HG03460 (cell line): ENCODE data around the gene INPP1.
"Not testable (repeated sequence)": the region's sequence is repeated elsewhere in the genome, so short reads cannot be mapped to it uniquely, and the experiment has no call there.

Experiments
- ATAC-seq: cut with Tn5 transposase; IDR thresholded peaks from one replicate; pipeline ENCODE4 v1.9.1; 2021; ENCODE audit not compliant: unreplicated experiment

The INPP1 gene

DNA sequence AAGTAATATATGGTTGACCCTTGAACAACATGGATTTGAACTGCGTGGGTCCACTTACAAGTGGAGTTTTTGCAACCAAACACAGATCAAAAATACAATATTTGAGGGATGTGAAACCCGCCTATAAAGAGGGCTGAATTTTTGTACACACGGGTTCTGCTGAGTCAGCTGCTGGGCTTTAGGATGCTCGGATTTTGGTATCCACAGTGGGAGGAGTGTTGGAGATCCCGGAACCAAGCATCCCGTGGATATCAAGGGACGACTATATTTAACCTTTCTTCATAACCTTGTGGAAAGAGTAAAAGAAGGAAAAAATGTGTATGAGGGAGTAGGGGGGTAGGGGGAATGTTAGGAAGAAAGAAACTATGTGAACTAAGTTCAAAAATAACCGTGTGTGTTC lies 10.0 kb upstream of the INPP1 start:
- ATAC-seq: no peak

GRCh38 chr2:190333928-190334327 lies 9.5 kb upstream of the INPP1 start:
- no peak for ATAC-seq

GRCh38 chr2:190334479-190335224 lies 8.7 kb upstream of the INPP1 start:
- no peak for ATAC-seq

DNA sequence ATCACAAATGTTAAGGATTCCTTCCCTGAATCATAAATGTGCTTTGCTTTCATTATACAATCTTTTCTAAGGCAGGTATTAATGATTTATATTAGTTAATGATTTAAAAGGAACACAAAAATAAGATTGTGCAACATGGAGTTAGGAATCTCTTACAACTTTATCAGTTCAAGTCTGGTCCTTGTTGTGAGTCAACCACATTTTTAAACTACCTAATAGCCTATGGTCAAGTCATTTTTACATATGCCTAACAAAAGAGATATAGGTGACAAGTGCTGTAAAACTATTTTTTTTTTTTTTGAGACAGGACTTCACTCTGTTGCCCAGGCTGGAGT lies 8.2 kb upstream of the INPP1 start:
- ATAC-seq: no peak

DNA sequence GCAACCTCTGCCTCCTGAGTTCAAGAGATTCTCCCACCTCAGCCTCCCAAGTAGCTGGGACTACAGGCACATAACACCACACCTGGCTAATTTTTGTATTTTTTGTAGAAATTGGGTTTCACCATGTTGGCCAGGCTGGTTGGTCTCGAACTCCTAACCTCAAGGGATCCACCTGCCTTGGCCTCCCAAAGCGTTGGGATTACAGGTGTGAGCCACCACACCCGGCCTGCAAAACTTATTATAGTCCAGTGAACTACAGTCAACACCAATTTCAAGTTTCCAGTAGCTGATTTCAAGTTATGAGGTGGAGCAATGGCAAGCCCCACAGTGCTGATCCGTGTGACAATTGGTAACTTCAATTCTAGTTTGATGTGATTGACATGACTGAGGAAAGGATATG lies 7.8 kb upstream of the INPP1 start:
- ATAC-seq: not testable (repeated sequence)

GRCh38 chr2:190336420-190336819 lies 7.0 kb upstream of the INPP1 start:
- no peak for ATAC-seq

DNA sequence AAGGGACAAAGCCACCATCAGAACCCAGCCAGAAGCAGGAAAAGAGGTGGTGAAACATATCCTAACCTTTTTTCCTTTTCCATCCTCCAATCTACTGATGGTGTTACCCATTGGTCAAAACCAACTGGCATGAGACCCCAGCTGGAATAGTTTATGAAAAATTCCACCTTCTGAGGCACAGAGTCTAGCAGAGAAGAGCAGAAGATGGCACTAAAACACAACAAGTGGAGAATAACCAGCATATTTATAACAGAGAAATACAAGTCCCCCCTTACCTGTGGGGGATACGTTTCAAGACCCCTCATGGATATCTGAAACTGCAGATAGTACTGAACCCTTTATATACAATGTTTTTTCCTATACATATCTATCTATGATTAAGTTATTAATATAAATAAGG lies 4.9 kb upstream of the INPP1 start:
- no peak for ATAC-seq

- no peak for ATAC-seq
These were observed 4.0 kb upstream of the INPP1 start for GRCh38 chr2:190339394-190339793.

DNA sequence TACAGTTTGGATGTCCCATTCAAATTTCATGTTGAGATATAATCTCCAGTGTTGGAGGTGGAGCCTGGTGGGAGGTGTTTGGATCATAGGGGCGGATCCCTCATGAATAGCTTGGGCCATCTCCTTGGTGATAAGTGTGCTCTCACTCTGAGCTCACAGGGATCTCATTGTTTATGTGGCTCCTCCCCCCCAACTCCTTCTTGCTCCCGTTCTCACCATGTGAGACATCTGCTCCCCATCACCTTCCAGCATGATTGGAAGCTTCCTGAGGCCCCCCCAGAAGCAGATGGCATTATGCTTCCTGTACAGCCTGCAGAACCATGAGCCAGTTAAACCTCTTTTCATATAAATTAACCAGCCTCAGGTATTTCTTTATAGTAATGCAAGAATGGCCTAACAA lies 3.0 kb upstream of the INPP1 start:
- ATAC-seq: no peak

DNA sequence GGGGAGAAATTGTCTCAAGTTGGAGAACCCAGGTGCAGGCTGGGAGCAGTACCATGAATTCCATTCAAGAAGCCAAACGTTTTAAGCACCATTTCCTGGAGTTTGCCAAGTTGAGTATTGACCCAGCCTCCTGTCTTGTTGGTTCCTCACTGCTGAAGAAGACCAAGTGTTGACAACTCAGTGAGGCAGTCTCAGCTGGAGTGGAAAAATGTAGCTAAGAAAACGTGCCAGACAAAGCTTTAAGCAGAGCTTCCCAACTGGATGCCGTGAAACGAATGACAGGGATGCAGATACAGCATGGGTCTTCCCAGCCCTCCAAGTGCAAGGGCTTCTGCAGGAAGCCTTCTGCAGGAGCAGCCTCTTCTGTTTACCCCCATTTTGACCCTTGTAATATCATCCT lies 778 bp upstream of the INPP1 start:
- no peak for ATAC-seq

GRCh38 chr2:190343089-190343535 lies 277 bp upstream of the INPP1 start:
- ATAC-seq: no peak

DNA sequence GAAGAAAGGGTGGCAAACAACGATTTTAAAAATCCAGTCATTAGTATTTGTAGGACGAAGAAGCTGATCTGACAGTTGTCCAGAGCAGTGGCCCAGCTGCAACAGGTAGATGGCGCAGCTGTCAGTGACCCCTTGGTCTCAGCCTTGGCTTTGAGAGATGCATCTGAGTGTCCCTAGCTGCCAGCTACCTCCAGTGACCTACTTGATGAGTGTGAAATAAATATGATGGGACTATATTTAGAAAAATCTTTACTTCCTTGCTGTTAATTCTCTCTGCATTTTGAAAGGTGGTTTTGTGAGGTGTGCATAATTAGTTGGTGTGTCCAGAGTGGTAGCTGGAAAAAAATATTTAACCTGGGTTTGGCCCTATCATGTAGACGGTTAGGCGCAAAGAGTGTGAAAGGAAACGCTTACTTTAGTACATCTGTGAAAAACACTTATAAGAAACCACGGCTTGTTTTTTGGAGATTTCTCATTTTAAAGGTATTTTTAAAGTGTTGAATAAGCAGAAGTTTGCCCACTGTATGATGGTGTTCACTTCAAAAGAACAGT lies 963 bp downstream of the INPP1 start:
- peak; percentile 72 for ATAC-seq

- no peak for ATAC-seq
These were observed 7.0 kb downstream of the INPP1 start for GRCh38 chr2:190350371-190350770.

DNA sequence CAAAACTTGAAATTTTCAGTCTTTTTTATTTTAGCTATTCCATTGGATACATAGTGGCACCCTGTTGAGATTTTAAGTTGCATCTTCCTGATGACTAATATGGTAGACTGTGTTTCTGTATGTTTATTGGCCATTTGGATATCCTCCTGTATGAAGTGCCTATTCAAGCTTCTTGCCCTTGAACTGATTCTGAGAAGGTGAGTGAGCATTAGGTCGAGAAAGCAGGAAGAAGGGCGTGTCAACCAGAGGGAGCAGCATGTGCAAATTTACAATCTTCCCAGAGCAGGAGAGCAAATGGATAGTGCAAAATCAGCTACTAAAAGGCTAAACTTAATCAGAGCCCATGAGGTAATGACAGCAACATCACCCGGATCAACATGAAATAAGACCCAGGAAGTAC lies 8.6 kb downstream of the INPP1 start:
- no peak for ATAC-seq

DNA sequence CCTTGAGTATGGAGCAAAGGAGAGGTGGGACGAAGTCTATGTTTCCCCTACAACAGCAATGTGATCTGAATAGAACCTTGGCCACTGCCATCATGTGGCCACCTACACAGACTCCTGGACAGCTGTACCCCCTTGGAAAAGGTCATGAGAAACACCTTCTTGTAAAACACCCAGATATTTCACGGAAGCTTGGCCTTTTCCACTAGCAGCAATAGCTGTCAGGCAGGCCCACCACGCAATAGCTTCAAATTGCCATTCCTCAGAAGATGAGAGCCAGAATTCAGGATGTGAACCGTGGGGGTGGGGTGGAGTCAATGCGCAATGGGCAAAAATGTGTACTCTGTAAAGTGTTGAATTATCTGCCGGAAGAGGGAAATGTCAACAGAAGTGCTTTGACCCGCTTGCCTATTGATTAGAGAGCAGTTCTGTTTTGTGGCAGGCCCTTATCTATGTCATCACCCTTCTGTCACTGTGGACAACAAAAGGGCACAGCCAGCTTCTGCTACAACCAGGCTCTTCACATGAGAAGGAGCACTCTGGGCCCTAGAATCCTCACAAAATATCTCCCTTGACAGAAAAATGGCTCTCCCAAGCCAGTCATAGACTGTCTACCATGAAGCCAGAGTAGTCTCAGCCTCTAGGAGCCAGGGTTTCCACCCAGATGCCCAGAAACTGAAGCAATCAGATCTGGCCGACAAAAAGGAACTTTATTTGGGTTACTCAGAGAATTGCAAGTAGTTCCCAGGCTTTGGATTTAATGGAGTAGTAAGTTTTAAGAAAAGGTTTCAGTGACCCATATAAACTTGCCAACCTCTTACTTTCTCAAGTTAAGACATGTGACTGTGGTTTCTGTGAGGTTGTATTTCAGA lies 9.5 kb downstream of the INPP1 start:
- ATAC-seq: no peak

DNA sequence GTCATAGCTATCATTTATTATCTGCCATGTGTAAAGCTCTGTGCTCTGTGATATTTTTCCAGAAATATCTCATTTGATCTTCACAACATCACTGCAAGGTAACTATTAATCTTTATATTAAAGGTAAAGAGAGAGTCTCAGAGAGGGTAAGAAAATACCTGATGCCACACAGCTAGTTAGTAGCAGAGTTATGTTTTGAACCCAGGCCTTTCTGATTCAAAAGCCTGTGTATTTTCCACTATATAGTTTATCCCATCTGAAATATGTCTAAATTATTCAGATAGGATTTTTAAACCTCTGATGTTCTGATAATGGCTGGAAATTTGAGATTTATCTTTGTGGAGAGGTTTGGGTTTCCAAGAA lies 10.1 kb downstream of the INPP1 start:
- no peak for ATAC-seq

- ATAC-seq: no peak
These were observed 10.8 kb downstream of the INPP1 start for GRCh38 chr2:190354003-190354690.

GRCh38 chr2:190355968-190356644 lies 12.7 kb downstream of the INPP1 start:
- no peak for ATAC-seq

GRCh38 chr2:190357600-190357999 lies 14.2 kb downstream of the INPP1 start:
- ATAC-seq: no peak

GRCh38 chr2:190358655-190359448 lies 15.5 kb downstream of the INPP1 start:
- ATAC-seq: not testable (repeated sequence)
